SK-N-SH treated with all-trans-retinoic acid at 6 μM for 48 hours (cell line): ENCODE data around the gene AMFR.

Experiments
- ATAC-seq: fragments of 200-7000 bp; cut with Tn5 transposase; 3 replicates; pipeline ENCODE4 v1.9.1; 2020; ENCODE audit warnings: mild to moderate bottlenecking, moderate library complexity
- ARNTL ChIP-seq: fragments of 450-650 bp; formaldehyde crosslinking; IDR thresholded peaks from 2 replicates; pipeline ENCODE4 v1.5.0; 2020; ENCODE audit warnings: low read depth, mild to moderate bottlenecking, moderate library complexity, borderline replicate concordance
- BACH2 ChIP-seq: fragments of 250-450 bp; sonication (Bioruptor Pico); IDR thresholded peaks from 2 replicates; pipeline ENCODE4 v1.9.0; 2021; ENCODE audit warnings: mild to moderate bottlenecking, borderline replicate concordance
- CSDC2 ChIP-seq: fragments of 250-450 bp; sonication (Bioruptor Pico); IDR thresholded peaks from 2 replicates; pipeline ENCODE4 v1.5.0; 2020; ENCODE audit warnings: mild to moderate bottlenecking, moderate library complexity
- ESRRG ChIP-seq: fragments of 250-450 bp; sonication (Bioruptor Pico); IDR thresholded peaks from 2 replicates; pipeline ENCODE4 v1.6.1; 2021; ENCODE audit warnings: mild to moderate bottlenecking
- GLIS3 ChIP-seq: fragments of 250-450 bp; sonication (Bioruptor Pico); IDR thresholded peaks from 2 replicates; pipeline ENCODE4 v1.5.0; 2020; ENCODE audit warnings: mild to moderate bottlenecking, moderate library complexity
- ISL1 ChIP-seq: fragments of 250-450 bp; sonication (Bioruptor Pico); IDR thresholded peaks from 2 replicates; pipeline ENCODE4 v2.1.2; 2022; ENCODE audit warnings: mild to moderate bottlenecking, moderate library complexity
- PPARA ChIP-seq: fragments of 250-450 bp; sonication (Bioruptor Pico); IDR thresholded peaks from 2 replicates; pipeline ENCODE4 v1.5.0; 2020; ENCODE audit warnings: mild to moderate bottlenecking, borderline replicate concordance
- RARB ChIP-seq: fragments of 250-450 bp; sonication (Bioruptor Pico); IDR thresholded peaks from 2 replicates; pipeline ENCODE4 v1.8.0; 2021; ENCODE audit warnings: mild to moderate bottlenecking, moderate library complexity
- SNAI2 ChIP-seq: fragments of 250-450 bp; sonication (Bioruptor Pico); IDR thresholded peaks from 2 replicates; pipeline ENCODE4 v1.5.0; 2020; ENCODE audit warnings: mild to moderate bottlenecking, moderate library complexity
- TOX ChIP-seq: fragments of 250-450 bp; sonication (Bioruptor Pico); IDR thresholded peaks from 2 replicates; pipeline ENCODE4 v1.8.0; 2021; ENCODE audit warnings: mild to moderate bottlenecking, moderate library complexity, borderline replicate concordance
- ZC3H10 ChIP-seq: fragments of 250-450 bp; sonication (Bioruptor Pico); IDR thresholded peaks from 2 replicates; pipeline ENCODE4 v1.5.1; 2021; ENCODE audit warnings: mild to moderate bottlenecking, moderate library complexity
- ZFP3 ChIP-seq: fragments of 250-450 bp; sonication (Bioruptor Pico); IDR thresholded peaks from 2 replicates; pipeline ENCODE4 v1.5.0; 2020; ENCODE audit warnings: mild to moderate bottlenecking, moderate library complexity
- ZFP30 ChIP-seq: fragments of 450-650 bp; formaldehyde crosslinking; IDR thresholded peaks from 2 replicates; pipeline ENCODE4 v1.5.0; 2022; ENCODE audit warnings: mild to moderate bottlenecking, moderate library complexity
- ZNF565 ChIP-seq: fragments of 450-650 bp; formaldehyde crosslinking; conservative IDR thresholded peaks from 2 replicates; pipeline ENCODE4 v1.5.0; 2020; ENCODE audit warnings: low read depth, mild to moderate bottlenecking, moderate library complexity
- ZNF8 ChIP-seq: fragments of 450-650 bp; formaldehyde crosslinking; IDR thresholded peaks from 2 replicates; pipeline ENCODE4 v1.5.0; 2020; ENCODE audit warnings: mild to moderate bottlenecking, moderate library complexity
- TF ChIP-seq, protein P1 (sequence below): fragments of 250-450 bp; sonication (Bioruptor Pico); IDR thresholded peaks from 2 replicates; pipeline ENCODE4 v1.5.1; 2020; ENCODE audit warnings: low read depth, mild to moderate bottlenecking, moderate library complexity
- TF ChIP-seq, protein P2 (sequence below): fragments of 250-450 bp; sonication (Bioruptor Pico); IDR thresholded peaks from 2 replicates; pipeline ENCODE4 v1.8.0; 2020; ENCODE audit warnings: mild to moderate bottlenecking, moderate library complexity, borderline replicate concordance
- TF ChIP-seq, protein P3 (sequence below): fragments of 250-450 bp; sonication (Bioruptor Pico); IDR thresholded peaks from 2 replicates; pipeline ENCODE4 v1.8.0; 2021; ENCODE audit warnings: low read depth, mild to moderate bottlenecking, moderate library complexity, borderline replicate concordance
- TF ChIP-seq, protein P4 (sequence below): fragments of 250-450 bp; sonication (Bioruptor Pico); IDR thresholded peaks from 2 replicates; pipeline ENCODE4 v1.5.0; 2020; ENCODE audit warnings: mild to moderate bottlenecking, moderate library complexity

AMFR gene

DNA sequence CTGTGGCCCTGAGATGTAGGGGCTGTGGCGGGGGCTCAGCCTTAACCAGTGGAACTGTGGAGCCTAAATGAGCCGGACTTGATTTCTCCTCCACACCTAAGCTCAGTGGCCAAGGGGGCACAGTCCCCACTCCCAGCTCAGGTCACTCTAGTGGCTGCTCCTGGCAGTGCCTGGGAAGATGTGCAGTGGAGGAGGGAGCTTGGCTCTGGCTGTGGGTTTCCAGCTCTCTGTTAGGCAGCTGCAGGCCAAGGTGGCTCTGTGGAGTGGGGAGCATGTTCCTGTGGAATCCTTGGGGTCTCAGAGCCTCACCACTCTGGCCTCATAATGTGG lies 76.3 kb downstream of the AMFR start (continued):
- TF ChIP-seq, protein P1, sequence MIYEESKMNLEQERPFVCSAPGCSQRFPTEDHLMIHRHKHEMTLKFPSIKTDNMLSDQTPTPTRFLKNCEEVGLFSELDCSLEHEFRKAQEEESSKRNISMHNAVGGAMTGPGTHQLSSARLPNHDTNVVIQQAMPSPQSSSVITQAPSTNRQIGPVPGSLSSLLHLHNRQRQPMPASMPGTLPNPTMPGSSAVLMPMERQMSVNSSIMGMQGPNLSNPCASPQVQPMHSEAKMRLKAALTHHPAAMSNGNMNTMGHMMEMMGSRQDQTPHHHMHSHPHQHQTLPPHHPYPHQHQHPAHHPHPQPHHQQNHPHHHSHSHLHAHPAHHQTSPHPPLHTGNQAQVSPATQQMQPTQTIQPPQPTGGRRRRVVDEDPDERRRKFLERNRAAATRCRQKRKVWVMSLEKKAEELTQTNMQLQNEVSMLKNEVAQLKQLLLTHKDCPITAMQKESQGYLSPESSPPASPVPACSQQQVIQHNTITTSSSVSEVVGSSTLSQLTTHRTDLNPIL: no peak
- TF ChIP-seq TOX (CRISPR knock-in tag) (no peak), GLIS3 (no peak)

DNA sequence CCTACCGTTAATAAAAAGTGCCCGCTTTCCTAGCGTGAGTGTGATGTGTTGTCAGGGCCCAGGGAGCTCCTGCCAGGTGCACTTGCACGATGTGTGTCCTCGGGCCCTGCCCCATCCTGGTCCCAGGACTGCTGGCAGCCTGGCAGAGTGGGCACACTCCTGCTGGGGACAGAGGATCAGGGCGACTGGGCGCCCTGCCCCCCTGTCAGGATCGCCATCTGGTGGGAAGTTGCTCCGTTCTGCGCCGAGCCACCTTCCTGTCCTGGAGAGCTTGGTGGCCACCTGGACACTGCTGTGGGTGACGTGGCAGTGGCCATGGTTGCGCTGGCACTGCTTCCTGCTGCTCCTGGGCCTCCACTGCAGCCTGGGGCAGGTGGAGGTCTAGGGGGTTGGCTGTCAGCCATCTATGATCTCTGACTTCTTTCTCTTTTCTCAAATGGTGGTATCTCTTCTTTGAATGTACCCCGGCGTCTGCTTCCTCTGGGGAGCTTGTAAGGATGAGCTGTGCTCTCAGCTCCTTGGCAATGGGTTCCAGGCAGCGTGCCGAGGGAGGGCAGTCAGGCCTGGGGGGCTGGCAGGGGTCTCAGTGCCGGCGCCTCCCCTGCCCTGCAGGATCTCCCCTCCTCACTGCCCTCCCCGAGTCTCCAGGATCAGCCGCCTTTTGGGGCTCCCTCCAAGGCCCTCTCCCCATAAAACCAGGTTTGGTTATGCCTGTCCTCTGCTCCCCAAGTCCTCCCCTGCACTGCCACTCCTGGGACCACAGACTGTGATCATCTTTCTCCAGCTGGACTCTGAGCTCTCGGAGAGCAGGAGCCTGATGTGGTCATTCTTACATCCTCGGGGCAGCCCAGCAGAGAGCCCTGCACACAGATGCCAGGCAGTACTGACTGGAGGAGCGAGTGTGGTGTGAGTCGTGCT lies 76.9 kb downstream of the AMFR start:
- TF ChIP-seq ZFP3 (CRISPR knock-in tag) (no peak), BACH2 (CRISPR knock-in tag) (no peak), ZFP30 (CRISPR knock-in tag) (no peak), ZC3H10 (CRISPR knock-in tag) (no peak), ZNF8 (no peak), CSDC2 (CRISPR knock-in tag) (no peak), ZNF565 (CRISPR knock-in tag) (no peak), GLIS3 (no peak), ESRRG (CRISPR knock-in tag) (no peak), RARB (CRISPR knock-in tag) (no peak), PPARA (no peak), SNAI2 (CRISPR knock-in tag) (no peak), TOX (CRISPR knock-in tag) (no peak)
- TF ChIP-seq, protein P2, sequence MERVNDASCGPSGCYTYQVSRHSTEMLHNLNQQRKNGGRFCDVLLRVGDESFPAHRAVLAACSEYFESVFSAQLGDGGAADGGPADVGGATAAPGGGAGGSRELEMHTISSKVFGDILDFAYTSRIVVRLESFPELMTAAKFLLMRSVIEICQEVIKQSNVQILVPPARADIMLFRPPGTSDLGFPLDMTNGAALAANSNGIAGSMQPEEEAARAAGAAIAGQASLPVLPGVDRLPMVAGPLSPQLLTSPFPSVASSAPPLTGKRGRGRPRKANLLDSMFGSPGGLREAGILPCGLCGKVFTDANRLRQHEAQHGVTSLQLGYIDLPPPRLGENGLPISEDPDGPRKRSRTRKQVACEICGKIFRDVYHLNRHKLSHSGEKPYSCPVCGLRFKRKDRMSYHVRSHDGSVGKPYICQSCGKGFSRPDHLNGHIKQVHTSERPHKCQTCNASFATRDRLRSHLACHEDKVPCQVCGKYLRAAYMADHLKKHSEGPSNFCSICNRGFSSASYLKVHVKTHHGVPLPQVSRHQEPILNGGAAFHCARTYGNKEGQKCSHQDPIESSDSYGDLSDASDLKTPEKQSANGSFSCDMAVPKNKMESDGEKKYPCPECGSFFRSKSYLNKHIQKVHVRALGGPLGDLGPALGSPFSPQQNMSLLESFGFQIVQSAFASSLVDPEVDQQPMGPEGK (CRISPR knock-in tag): no peak
- TF ChIP-seq, protein P3, sequence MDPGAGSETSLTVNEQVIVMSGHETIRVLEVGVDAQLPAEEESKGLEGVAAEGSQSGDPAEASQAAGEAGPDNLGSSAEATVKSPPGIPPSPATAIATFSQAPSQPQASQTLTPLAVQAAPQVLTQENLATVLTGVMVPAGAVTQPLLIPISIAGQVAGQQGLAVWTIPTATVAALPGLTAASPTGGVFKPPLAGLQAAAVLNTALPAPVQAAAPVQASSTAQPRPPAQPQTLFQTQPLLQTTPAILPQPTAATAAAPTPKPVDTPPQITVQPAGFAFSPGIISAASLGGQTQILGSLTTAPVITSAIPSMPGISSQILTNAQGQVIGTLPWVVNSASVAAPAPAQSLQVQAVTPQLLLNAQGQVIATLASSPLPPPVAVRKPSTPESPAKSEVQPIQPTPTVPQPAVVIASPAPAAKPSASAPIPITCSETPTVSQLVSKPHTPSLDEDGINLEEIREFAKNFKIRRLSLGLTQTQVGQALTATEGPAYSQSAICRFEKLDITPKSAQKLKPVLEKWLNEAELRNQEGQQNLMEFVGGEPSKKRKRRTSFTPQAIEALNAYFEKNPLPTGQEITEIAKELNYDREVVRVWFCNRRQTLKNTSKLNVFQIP (CRISPR knock-in tag): no peak
- TF ChIP-seq, protein P4, sequence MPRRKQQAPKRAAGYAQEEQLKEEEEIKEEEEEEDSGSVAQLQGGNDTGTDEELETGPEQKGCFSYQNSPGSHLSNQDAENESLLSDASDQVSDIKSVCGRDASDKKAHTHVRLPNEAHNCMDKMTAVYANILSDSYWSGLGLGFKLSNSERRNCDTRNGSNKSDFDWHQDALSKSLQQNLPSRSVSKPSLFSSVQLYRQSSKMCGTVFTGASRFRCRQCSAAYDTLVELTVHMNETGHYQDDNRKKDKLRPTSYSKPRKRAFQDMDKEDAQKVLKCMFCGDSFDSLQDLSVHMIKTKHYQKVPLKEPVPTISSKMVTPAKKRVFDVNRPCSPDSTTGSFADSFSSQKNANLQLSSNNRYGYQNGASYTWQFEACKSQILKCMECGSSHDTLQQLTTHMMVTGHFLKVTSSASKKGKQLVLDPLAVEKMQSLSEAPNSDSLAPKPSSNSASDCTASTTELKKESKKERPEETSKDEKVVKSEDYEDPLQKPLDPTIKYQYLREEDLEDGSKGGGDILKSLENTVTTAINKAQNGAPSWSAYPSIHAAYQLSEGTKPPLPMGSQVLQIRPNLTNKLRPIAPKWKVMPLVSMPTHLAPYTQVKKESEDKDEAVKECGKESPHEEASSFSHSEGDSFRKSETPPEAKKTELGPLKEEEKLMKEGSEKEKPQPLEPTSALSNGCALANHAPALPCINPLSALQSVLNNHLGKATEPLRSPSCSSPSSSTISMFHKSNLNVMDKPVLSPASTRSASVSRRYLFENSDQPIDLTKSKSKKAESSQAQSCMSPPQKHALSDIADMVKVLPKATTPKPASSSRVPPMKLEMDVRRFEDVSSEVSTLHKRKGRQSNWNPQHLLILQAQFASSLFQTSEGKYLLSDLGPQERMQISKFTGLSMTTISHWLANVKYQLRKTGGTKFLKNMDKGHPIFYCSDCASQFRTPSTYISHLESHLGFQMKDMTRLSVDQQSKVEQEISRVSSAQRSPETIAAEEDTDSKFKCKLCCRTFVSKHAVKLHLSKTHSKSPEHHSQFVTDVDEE (CRISPR knock-in tag): no peak
- TF ChIP-seq, all 23 proteins: peak for 0
- peak; percentile 21 for ATAC-seq

DNA sequence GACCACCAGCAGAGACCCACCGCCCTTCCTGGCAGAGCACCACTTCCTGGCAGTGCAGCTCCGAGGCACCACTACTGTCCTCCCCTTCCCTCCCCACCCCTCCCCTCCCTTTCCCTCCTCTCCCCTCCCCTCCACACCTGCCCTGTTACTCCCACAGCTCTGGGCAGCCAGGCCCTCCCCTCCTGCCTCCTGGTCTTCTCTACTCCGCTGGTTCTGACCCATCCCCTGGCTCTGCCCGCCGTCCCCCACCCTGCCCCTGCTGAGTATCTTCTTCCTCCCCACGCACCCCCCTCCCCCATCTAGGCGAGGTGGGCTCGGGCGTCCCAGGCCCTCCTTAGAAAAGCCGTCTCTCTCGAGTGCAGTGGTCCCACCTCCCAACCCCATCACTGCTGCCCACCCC lies 77.7 kb downstream of the AMFR start:
- no peak for ATAC-seq
- TF ChIP-seq CSDC2 (CRISPR knock-in tag) (no peak), ESRRG (CRISPR knock-in tag) (no peak), PPARA (no peak), ZNF565 (CRISPR knock-in tag) (no peak), ZNF8 (no peak), BACH2 (CRISPR knock-in tag) (no peak), RARB (CRISPR knock-in tag) (no peak), ARNTL (no peak), GLIS3 (no peak), TOX (CRISPR knock-in tag) (no peak), ISL1 (no peak)
- TF ChIP-seq, protein P1: no peak
- TF ChIP-seq, protein P3 (CRISPR knock-in tag): no peak
